Mesenchymal stem cell (in vitro differentiated cells and primary cell): Measurements from ENCODE around the gene BRD4.

Experiments
- DNase-seq: peaks from one replicate; pipeline ENCODE4 v3.0.0-alpha.2; 2013
- H2AFZ ChIP-seq: one replicate; pipeline ENCODE4 v1.6.1; 2013; ENCODE audit warnings: low read depth, mild to moderate bottlenecking, control low read depth, inconsistent platforms, low read length, moderate library complexity
- H2AK5ac ChIP-seq: 2 replicates; pipeline ENCODE4 v1.6.1; 2013; ENCODE audit warnings: low read length, moderate library complexity, mild to moderate bottlenecking, inconsistent platforms; ENCODE audit not compliant: severe bottlenecking
- H2BK120ac ChIP-seq: one replicate; pipeline ENCODE4 v1.6.1; 2013; ENCODE audit warnings: low read depth, mild to moderate bottlenecking, inconsistent platforms, low read length, moderate library complexity
- H2BK12ac ChIP-seq, 2 experiments: one replicate each; pipeline ENCODE4 v1.6.1; 2013; ENCODE audit warnings: inconsistent platforms in 2 of 2, low read length in 2 of 2, mild to moderate bottlenecking in 2 of 2, moderate library complexity in 2 of 2, control low read depth in 1 of 2
- H2BK15ac ChIP-seq: one replicate; pipeline ENCODE4 v1.6.1; 2013; ENCODE audit warnings: mild to moderate bottlenecking, low read depth, inconsistent platforms; ENCODE audit not compliant: poor library complexity, severe bottlenecking
- H2BK5ac ChIP-seq: 2 replicates; pipeline ENCODE4 v1.6.1; 2013; ENCODE audit warnings: low read depth, mild to moderate bottlenecking, low read length, control low read depth, inconsistent platforms; ENCODE audit not compliant: poor library complexity, severe bottlenecking
- H3K14ac ChIP-seq, 2 experiments: one replicate each; pipeline ENCODE4 v1.6.1; 2013; ENCODE audit warnings: inconsistent platforms in 2 of 2, low read length in 2 of 2, control low read depth in 1 of 2, mild to moderate bottlenecking in 1 of 2, moderate library complexity in 1 of 2
- H3K18ac ChIP-seq, 2 experiments: one replicate each; pipeline ENCODE4 v1.6.1; 2013; ENCODE audit warnings: inconsistent platforms in 2 of 2, low read length in 2 of 2, control low read depth in 1 of 2, low read depth in 1 of 2, mild to moderate bottlenecking in 1 of 2
- H3K23ac ChIP-seq, 2 experiments: one replicate each; pipeline ENCODE4 v1.6.1; 2013; ENCODE audit warnings: inconsistent platforms in 2 of 2, low read length in 2 of 2, mild to moderate bottlenecking in 2 of 2, moderate library complexity in 2 of 2, control low read depth in 1 of 2
- H3K27ac ChIP-seq: 2 replicates; pipeline ENCODE4 v1.5.1; 2013; ENCODE audit warnings: mild to moderate bottlenecking, moderate library complexity, low read length, control low read depth, inconsistent platforms; ENCODE audit not compliant: poor library complexity, severe bottlenecking
- H3K27me3 ChIP-seq, 2 experiments: 2 replicates each; pipeline versions ENCODE4 v1.6.1 to v1.7.0; 2013; ENCODE audit warnings: low read length in 2 of 2, mild to moderate bottlenecking in 2 of 2, moderate library complexity in 2 of 2, control low read depth in 1 of 2, inconsistent platforms in 1 of 2; ENCODE audit not compliant: control insufficient read depth in 1 of 2, insufficient read depth in 1 of 2
- H3K36me3 ChIP-seq, 2 experiments: 2 replicates each; pipeline versions ENCODE4 v1.6.1 to v1.7.0; 2013; ENCODE audit warnings: low read length in 2 of 2, control low read depth in 1 of 2, inconsistent platforms in 1 of 2, low read depth in 1 of 2, mild to moderate bottlenecking in 1 of 2; ENCODE audit not compliant: insufficient read depth in 2 of 2, control insufficient read depth in 1 of 2
- H3K4ac ChIP-seq, 2 experiments: one replicate each; pipeline ENCODE4 v1.6.1; 2013; ENCODE audit warnings: inconsistent platforms in 2 of 2, low read length in 2 of 2, mild to moderate bottlenecking in 2 of 2, moderate library complexity in 2 of 2, control low read depth in 1 of 2, low read depth in 1 of 2
- H3K4me1 ChIP-seq: 2 replicates; pipeline ENCODE4 v1.6.1; 2013; ENCODE audit warnings: low read depth, low read length, control low read depth; ENCODE audit not compliant: control insufficient read depth, insufficient read depth
- H3K4me2 ChIP-seq: 2 replicates; pipeline ENCODE4 v1.6.1; 2013; ENCODE audit warnings: low read length, mild to moderate bottlenecking, inconsistent platforms; ENCODE audit not compliant: poor library complexity, severe bottlenecking
- H3K4me3 ChIP-seq, 2 experiments: 2 replicates each; pipeline versions ENCODE4 v1.5.1 to v1.7.0; 2013; ENCODE audit warnings: low read length in 2 of 2, mild to moderate bottlenecking in 2 of 2, control low read depth in 1 of 2, low read depth in 1 of 2; ENCODE audit not compliant: insufficient read depth in 1 of 2
- H3K79me1 ChIP-seq: replicated peaks from 2 replicates; pipeline ENCODE4 v1.6.1; 2013; ENCODE audit warnings: mild to moderate bottlenecking, control low read depth, low read length, inconsistent platforms; ENCODE audit not compliant: poor library complexity, severe bottlenecking
- H3K9ac ChIP-seq: 2 replicates; pipeline ENCODE4 v1.7.0; 2013; ENCODE audit warnings: mild to moderate bottlenecking, low read length, moderate library complexity
- H3K9me3 ChIP-seq: 2 replicates; pipeline ENCODE4 v1.7.0; 2013; ENCODE audit warnings: mild to moderate bottlenecking, low read length; ENCODE audit not compliant: control insufficient read depth
- H4K8ac ChIP-seq: one replicate; pipeline ENCODE4 v1.6.1; 2013; ENCODE audit warnings: inconsistent platforms, mild to moderate bottlenecking, low read length, moderate library complexity
- H4K91ac ChIP-seq: one replicate; pipeline ENCODE4 v1.6.1; 2013; ENCODE audit warnings: mild to moderate bottlenecking, low read length, inconsistent platforms
- WGBS: methylation state at CpG from one replicate; pipeline ENCODE4 v1.1.7; 2013; ENCODE audit warnings: mixed read lengths; 5-methylcytosine and 5-hydroxymethylcytosine counted together

BRD4 gene

GRCh38 chr19:15305582-15306334 is 26.6 kb downstream of the BRD4 start:
- no peak overlapping the region for H3K14ac ChIP-seq
- H2AFZ ChIP-seq: no peak overlapping the region
- H2BK5ac ChIP-seq: no peak overlapping the region
- peaks cover 9% of the 10 kb centered on the region for H3K4me1 ChIP-seq
- no peak overlapping the region for H3K27ac ChIP-seq
- peaks cover 0 to 8% of the 10 kb centered on the region in 2 experiments for H3K36me3 ChIP-seq
- H3K27me3 ChIP-seq: no peaks in the 10 kb centered on the region
- H3K4me3 ChIP-seq: no peak overlapping the region
- no peaks in the 10 kb centered on the region for H3K9me3 ChIP-seq
- H4K8ac ChIP-seq: no peak overlapping the region
- no peak overlapping the region for H3K23ac ChIP-seq
- H4K91ac ChIP-seq: no peak overlapping the region
- no peak overlapping the region for H3K4me2 ChIP-seq
- H2BK15ac ChIP-seq: no peak overlapping the region
- H3K18ac ChIP-seq: no peak overlapping the region
- no peak overlapping the region for H3K9ac ChIP-seq
- DNase-seq: no peak
- no peak overlapping the region for H3K4ac ChIP-seq
- no peak overlapping the region for H2BK12ac ChIP-seq
- H3K79me1 ChIP-seq: no peaks in the 10 kb centered on the region
- no peak overlapping the region for H2AK5ac ChIP-seq
- WGBS: 89% methylated on average over 3 of the region's 3 CpGs
- no peak overlapping the region for H2BK120ac ChIP-seq

GRCh38 chr19:15304140-15304705 is 28.1 kb downstream of the BRD4 start:
- no peak overlapping the region for H4K91ac ChIP-seq
- no peaks in the 10 kb centered on the region for H3K79me1 ChIP-seq
- H3K18ac ChIP-seq: no peak overlapping the region
- no peak overlapping the region for H2BK5ac ChIP-seq
- no peak overlapping the region for H2BK15ac ChIP-seq
- peak overlapping the region in 1 of 2 experiments; percentile 25 for H3K4me3 ChIP-seq
- H3K4me1 ChIP-seq: peaks cover 14% of the 10 kb centered on the region
- H2BK12ac ChIP-seq: no peak overlapping the region
- no peak overlapping the region for H3K27ac ChIP-seq
- H3K9me3 ChIP-seq: no peaks in the 10 kb centered on the region
- H2AFZ ChIP-seq: no peak overlapping the region
- 56% methylated on average over 10 of the region's 10 CpGs for WGBS
- no peak overlapping the region for H3K14ac ChIP-seq
- H2BK120ac ChIP-seq: no peak overlapping the region
- H3K36me3 ChIP-seq: peaks cover 0 to 8% of the 10 kb centered on the region in 2 experiments
- no peak overlapping the region for H4K8ac ChIP-seq
- H3K4ac ChIP-seq: no peak overlapping the region
- no peaks in the 10 kb centered on the region for H3K27me3 ChIP-seq
- no peak overlapping the region for H2AK5ac ChIP-seq
- H3K9ac ChIP-seq: peak overlapping the region; percentile 8
- peak; percentile 65 for DNase-seq
- H3K23ac ChIP-seq: no peak overlapping the region
- no peak overlapping the region for H3K4me2 ChIP-seq

GRCh38 chr19:15303105-15303780 is 29.1 kb downstream of the BRD4 start:
- no peak overlapping the region for H2BK120ac ChIP-seq
- no peak overlapping the region for H4K8ac ChIP-seq
- H3K23ac ChIP-seq: no peak overlapping the region
- no peak overlapping the region for H3K4me3 ChIP-seq
- H3K9me3 ChIP-seq: no peaks in the 10 kb centered on the region
- H2AFZ ChIP-seq: no peak overlapping the region
- H3K14ac ChIP-seq: no peak overlapping the region
- 76% methylated on average over 7 of the region's 7 CpGs for WGBS
- H2BK5ac ChIP-seq: no peak overlapping the region
- H4K91ac ChIP-seq: no peak overlapping the region
- no peaks in the 10 kb centered on the region for H3K27me3 ChIP-seq
- H2BK12ac ChIP-seq: no peak overlapping the region
- H3K27ac ChIP-seq: peak overlapping the region; percentile 21
- no peak overlapping the region for H3K4ac ChIP-seq
- no peak overlapping the region for H2BK15ac ChIP-seq
- peaks cover 0 to 8% of the 10 kb centered on the region in 2 experiments for H3K36me3 ChIP-seq
- peak overlapping the region; percentile 0 for H3K9ac ChIP-seq
- no peak overlapping the region for H3K4me2 ChIP-seq
- H3K4me1 ChIP-seq: peaks cover 18% of the 10 kb centered on the region
- no peak overlapping the region for H2AK5ac ChIP-seq
- no peaks in the 10 kb centered on the region for H3K79me1 ChIP-seq
- H3K18ac ChIP-seq: no peak overlapping the region
- DNase-seq: peak; percentile 67

GRCh38 chr19:15300533-15301197 is 31.7 kb downstream of the BRD4 start:
- Histone ChIP-seq H3K27me3 (no peaks in the 10 kb centered on the region), H3K4me3 (no peak overlapping the region), H2BK12ac (no peak overlapping the region), H3K9me3 (no peaks in the 10 kb centered on the region), H2AK5ac (no peak overlapping the region), H4K91ac (no peak overlapping the region), H3K79me1 (no peaks in the 10 kb centered on the region), H3K9ac (peak overlapping the region; percentile 39), H3K27ac (no peak overlapping the region), H2BK15ac (no peak overlapping the region), H4K8ac (no peak overlapping the region), H3K23ac (no peak overlapping the region), H3K4me1 (peaks cover 32% of the 10 kb centered on the region), H2AFZ (no peak overlapping the region), H3K18ac (no peak overlapping the region), H3K4ac (no peak overlapping the region), H2BK5ac (no peak overlapping the region), H3K36me3 (peaks cover 3 to 8% of the 10 kb centered on the region in 2 experiments), H3K4me2 (no peak overlapping the region), H2BK120ac (no peak overlapping the region), H3K14ac (no peak overlapping the region)
- DNase-seq: peak; percentile 94
- 48% methylated on average over 6 of the region's 6 CpGs for WGBS
